ENCODE results near the gene DOCK3.

DNA sequence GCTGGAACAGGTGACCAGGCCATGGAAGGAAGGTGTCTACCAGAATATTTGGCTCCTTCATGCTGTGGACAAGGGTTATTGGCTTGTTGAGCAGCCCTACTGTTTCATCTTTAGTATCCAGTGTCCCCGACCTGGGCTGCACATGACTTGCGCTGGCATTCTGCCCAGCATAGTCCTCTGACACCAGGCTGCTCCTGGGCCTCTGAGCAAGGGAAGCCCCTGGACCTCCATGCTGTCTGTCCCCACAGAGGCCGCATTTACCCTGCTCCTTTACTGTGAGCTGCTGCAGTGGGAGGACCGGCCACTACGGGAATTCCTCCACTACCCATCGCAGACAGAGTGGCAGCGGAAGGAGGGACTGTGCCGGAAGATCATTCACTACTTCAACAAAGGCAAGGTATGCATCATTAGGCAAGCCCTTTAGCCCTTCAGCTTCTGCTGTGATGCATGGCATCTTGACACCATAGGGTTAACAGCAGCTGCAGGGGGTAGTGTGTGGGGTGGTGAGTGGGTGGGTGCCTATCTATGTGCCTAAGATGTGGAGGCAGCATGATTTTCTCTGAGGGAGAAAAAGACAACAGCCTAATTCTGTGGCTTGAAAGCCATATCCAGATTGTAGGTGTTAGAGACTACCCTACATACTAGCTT lies 666.4 kb downstream of the DOCK3 start:
- TF ChIP-seq, protein P1, sequence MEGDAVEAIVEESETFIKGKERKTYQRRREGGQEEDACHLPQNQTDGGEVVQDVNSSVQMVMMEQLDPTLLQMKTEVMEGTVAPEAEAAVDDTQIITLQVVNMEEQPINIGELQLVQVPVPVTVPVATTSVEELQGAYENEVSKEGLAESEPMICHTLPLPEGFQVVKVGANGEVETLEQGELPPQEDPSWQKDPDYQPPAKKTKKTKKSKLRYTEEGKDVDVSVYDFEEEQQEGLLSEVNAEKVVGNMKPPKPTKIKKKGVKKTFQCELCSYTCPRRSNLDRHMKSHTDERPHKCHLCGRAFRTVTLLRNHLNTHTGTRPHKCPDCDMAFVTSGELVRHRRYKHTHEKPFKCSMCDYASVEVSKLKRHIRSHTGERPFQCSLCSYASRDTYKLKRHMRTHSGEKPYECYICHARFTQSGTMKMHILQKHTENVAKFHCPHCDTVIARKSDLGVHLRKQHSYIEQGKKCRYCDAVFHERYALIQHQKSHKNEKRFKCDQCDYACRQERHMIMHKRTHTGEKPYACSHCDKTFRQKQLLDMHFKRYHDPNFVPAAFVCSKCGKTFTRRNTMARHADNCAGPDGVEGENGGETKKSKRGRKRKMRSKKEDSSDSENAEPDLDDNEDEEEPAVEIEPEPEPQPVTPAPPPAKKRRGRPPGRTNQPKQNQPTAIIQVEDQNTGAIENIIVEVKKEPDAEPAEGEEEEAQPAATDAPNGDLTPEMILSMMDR (IDR thresholded peaks at IDR 0.05), result no peak
- no peak for TF ChIP-seq POLR2A (IDR thresholded peaks at IDR 0.05)
